MM.1S (cell line): ENCODE results near the gene DUOXA2.

Experiments
- DNase-seq: peaks from one replicate; pipeline ENCODE4 v3.0.0-alpha.2; 2015
- H2AFZ ChIP-seq: fragments of 300-600 bp; sonication (generic); 2 replicates; pipeline ENCODE4 v1.6.0; 2016; ENCODE audit warnings: antibody characterized with exemption, low read length
- H3F3A ChIP-seq: fragments of 300-600 bp; sonication (generic); 2 replicates; pipeline ENCODE4 v1.6.1; 2016; ENCODE audit warnings: mild to moderate bottlenecking, antibody characterized with exemption, low read length, moderate library complexity, mixed read lengths; ENCODE audit not compliant: insufficient read depth
- H3K27ac ChIP-seq: fragments of 300-600 bp; sonication (generic); 2 replicates; pipeline ENCODE4 v1.5.1; 2016; ENCODE audit warnings: mild to moderate bottlenecking, low read length
- H3K27me3 ChIP-seq: fragments of 300-600 bp; sonication (generic); replicated peaks from 2 replicates; pipeline ENCODE4 v1.6.0; 2016; ENCODE audit warnings: low read length; ENCODE audit not compliant: insufficient read depth
- H3K36me3 ChIP-seq: fragments of 300-600 bp; sonication (generic); replicated peaks from 2 replicates; pipeline ENCODE4 v1.6.1; 2016; ENCODE audit warnings: mild to moderate bottlenecking, low read length, mixed read lengths; ENCODE audit not compliant: insufficient read depth
- H3K4me1 ChIP-seq: fragments of 300-600 bp; sonication (generic); 2 replicates; pipeline ENCODE4 v1.6.1; 2016; ENCODE audit warnings: low read length, mixed read lengths
- H3K4me2 ChIP-seq: fragments of 300-600 bp; sonication (generic); 2 replicates; pipeline ENCODE4 v1.6.0; 2016; ENCODE audit warnings: low read depth, low read length
- H3K4me3 ChIP-seq: fragments of 300-600 bp; sonication (generic); 2 replicates; pipeline ENCODE4 v1.5.1; 2016; ENCODE audit warnings: low read length, mixed read lengths
- H3K79me2 ChIP-seq: fragments of 300-600 bp; sonication (generic); 2 replicates; pipeline ENCODE4 v1.6.1; 2016; ENCODE audit warnings: mixed run types, low read length, mixed read lengths
- H3K9ac ChIP-seq: fragments of 300-600 bp; sonication (generic); 2 replicates; pipeline ENCODE4 v1.6.1; 2016; ENCODE audit warnings: low read length, mixed read lengths
- H3K9me2 ChIP-seq: fragments of 300-600 bp; sonication (generic); replicated peaks from 2 replicates; pipeline ENCODE4 v1.6.1; 2016; ENCODE audit warnings: mild to moderate bottlenecking, low read length, mixed read lengths; ENCODE audit not compliant: insufficient read depth
- H3K9me3 ChIP-seq: fragments of 300-600 bp; sonication (generic); replicated peaks from 2 replicates; pipeline ENCODE4 v1.6.1; 2016; ENCODE audit warnings: mild to moderate bottlenecking, low read length, mixed read lengths; ENCODE audit not compliant: insufficient read depth
- H4K20me1 ChIP-seq: fragments of 300-600 bp; sonication (generic); 2 replicates; pipeline ENCODE4 v1.6.1; 2016; ENCODE audit warnings: mild to moderate bottlenecking, low read length, moderate library complexity, mixed read lengths; ENCODE audit not compliant: insufficient read depth
- EZH2 ChIP-seq: fragments of 300-600 bp; sonication (generic); optimal IDR thresholded peaks from 2 replicates; pipeline ENCODE3; 2017; ENCODE audit warnings: low read depth, mild to moderate bottlenecking, antibody characterized with exemption, low read length, mixed read lengths
- EZH2phosphoT487 ChIP-seq: fragments of 300-600 bp; sonication (generic); IDR thresholded peaks from 2 replicates; pipeline ENCODE4 v1.6.1; 2018; ENCODE audit warnings: antibody characterized with exemption, low read length
- TF ChIP-seq, protein P1 (sequence below): fragments of 300-600 bp; sonication (generic); IDR thresholded peaks from 2 replicates; pipeline ENCODE4 v1.5.1; 2016; ENCODE audit warnings: antibody characterized with exemption, low read length, mixed read lengths

The DUOXA2 gene

DNA sequence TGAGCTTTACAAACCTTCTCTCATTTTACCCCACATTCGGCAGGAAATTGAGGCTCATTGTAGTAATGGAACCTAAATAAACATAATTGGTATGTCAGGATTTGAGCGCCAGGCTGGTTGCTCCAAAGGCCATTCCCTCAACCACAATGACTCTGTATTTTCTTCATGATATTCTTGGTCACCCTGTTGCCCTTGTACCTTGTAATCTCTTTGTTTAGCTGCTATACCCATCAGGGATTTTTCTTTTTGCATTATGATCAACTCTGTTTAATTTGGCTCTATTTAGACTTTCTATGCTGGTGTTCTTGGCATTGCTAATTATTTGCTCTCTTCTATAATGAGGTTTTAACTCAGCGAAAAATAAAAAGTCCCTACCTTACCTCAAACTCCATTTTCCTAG is 30.0 kb upstream of the DUOXA2 start:
- H3K27me3 ChIP-seq: no peaks in the 10 kb centered on the region
- DNase-seq: no peak
- no peaks in the 10 kb centered on the region for H3K9me2 ChIP-seq

DNA sequence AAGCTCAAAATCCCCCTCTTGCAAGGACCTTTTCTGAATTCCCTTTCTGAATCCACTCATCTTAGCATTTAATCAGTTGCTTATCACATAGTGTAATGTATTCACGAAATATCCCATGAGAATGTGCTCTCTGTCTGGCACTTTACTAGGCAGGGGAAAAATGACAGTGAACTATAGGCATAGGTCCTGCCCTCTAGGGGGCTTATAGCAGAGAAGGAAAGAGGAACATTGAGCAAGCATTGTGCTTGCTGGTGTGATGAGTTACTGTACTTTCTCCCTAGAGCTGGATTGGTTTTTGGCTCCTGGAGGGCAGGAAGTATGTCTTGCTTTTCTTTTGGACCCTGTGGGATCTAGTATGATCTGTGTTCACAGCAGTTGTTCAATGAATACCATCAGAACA is 26.6 kb upstream of the DUOXA2 start:
- no peaks in the 10 kb centered on the region for H3K4me1 ChIP-seq
- no peak overlapping the region for H3K4me3 ChIP-seq
- no peak overlapping the region for H3K9ac ChIP-seq
- no peak for DNase-seq
- no peaks in the 10 kb centered on the region for H4K20me1 ChIP-seq
- H3K9me2 ChIP-seq: no peaks in the 10 kb centered on the region
- no peak overlapping the region for H2AFZ ChIP-seq
- no peak overlapping the region for H3K27ac ChIP-seq
- no peaks in the 10 kb centered on the region for H3K36me3 ChIP-seq
- TF ChIP-seq, protein P1, sequence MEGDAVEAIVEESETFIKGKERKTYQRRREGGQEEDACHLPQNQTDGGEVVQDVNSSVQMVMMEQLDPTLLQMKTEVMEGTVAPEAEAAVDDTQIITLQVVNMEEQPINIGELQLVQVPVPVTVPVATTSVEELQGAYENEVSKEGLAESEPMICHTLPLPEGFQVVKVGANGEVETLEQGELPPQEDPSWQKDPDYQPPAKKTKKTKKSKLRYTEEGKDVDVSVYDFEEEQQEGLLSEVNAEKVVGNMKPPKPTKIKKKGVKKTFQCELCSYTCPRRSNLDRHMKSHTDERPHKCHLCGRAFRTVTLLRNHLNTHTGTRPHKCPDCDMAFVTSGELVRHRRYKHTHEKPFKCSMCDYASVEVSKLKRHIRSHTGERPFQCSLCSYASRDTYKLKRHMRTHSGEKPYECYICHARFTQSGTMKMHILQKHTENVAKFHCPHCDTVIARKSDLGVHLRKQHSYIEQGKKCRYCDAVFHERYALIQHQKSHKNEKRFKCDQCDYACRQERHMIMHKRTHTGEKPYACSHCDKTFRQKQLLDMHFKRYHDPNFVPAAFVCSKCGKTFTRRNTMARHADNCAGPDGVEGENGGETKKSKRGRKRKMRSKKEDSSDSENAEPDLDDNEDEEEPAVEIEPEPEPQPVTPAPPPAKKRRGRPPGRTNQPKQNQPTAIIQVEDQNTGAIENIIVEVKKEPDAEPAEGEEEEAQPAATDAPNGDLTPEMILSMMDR: 0 out of 2 replicates have a peak, but pooled peaks have one; percentile 14
- TF ChIP-seq EZH2: no peak
- no peaks in the 10 kb centered on the region for H3K27me3 ChIP-seq
- H3F3A ChIP-seq: no peaks in the 10 kb centered on the region
- H3K4me2 ChIP-seq: no peak overlapping the region
- H3K9me3 ChIP-seq: no peaks in the 10 kb centered on the region
- H3K79me2 ChIP-seq: no peaks in the 10 kb centered on the region

More for the DNA sequence above, 30.0 kb upstream of the DUOXA2 start:
- Histone ChIP-seq H3F3A (no peaks in the 10 kb centered on the region), H3K27ac (no peak overlapping the region), H2AFZ (no peak overlapping the region), H3K36me3 (no peaks in the 10 kb centered on the region), H4K20me1 (no peaks in the 10 kb centered on the region), H3K4me2 (no peak overlapping the region), H3K4me3 (no peak overlapping the region), H3K79me2 (no peaks in the 10 kb centered on the region), H3K4me1 (no peaks in the 10 kb centered on the region), H3K9ac (no peak overlapping the region), H3K9me3 (no peaks in the 10 kb centered on the region)
- TF ChIP-seq EZH2phosphoT487: no peak
- TF ChIP-seq, protein P1: no peak
- TF ChIP-seq EZH2: no peak

DNA sequence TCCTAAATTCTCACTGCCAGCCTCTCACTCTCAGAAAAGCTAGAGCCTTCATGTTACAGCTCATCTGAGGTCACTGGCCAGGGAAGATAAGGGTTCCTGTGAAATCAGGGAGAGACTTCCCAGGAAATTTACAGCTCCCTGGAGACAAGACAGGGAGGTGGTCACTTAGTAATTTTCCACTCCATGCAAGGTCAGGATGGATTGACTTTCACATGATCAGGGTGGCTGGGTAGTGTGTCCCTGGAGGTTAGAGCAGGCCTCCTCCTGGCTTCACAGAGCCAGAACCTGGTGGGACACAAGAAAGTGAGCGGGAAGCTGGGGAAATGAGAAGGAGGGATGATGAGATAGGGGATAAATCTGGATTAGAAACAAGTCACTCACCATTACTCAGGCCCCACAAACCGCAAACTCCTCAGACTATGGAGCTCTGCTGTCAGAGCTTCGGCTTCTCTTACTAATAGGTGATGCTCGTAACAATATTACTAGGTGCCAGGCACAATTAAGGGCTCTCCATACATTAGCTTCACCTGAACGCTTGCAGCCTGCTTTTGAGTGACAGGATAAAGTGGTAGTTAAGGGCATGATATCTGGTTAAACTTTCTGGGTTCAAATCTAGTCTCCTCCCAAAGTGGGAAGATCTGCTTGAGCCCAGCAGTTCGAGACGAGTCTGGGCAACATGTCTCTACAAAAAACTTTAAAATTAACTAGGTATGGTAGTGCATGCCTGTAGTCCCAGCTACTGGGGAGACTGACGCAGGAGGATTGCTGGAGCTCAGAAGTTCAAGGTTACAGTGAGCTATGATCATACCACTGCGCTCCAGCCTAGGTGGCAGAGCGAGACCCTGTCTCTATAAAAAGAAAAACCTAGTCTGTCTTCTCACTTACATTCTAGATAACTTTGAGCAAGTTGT is 25.1 kb upstream of the DUOXA2 start:
- Histone ChIP-seq H3K4me1 (no peaks in the 10 kb centered on the region), H4K20me1 (no peaks in the 10 kb centered on the region)

More for the DNA sequence above, 25.1 kb upstream of the DUOXA2 start:
- no peaks in the 10 kb centered on the region for H3K27me3 ChIP-seq
- no peak overlapping the region for H3K4me2 ChIP-seq
- no peaks in the 10 kb centered on the region for H3F3A ChIP-seq
- no peak overlapping the region for H2AFZ ChIP-seq
- TF ChIP-seq, protein P1: no peak
- no peak for TF ChIP-seq EZH2
- no peak for TF ChIP-seq EZH2phosphoT487
- H3K79me2 ChIP-seq: no peaks in the 10 kb centered on the region
- H3K9me3 ChIP-seq: no peaks in the 10 kb centered on the region
- no peaks in the 10 kb centered on the region for H3K9me2 ChIP-seq
- H3K36me3 ChIP-seq: no peaks in the 10 kb centered on the region
- H3K4me3 ChIP-seq: no peak overlapping the region
- H3K27ac ChIP-seq: no peak overlapping the region
- no peak overlapping the region for H3K9ac ChIP-seq
- no peak for DNase-seq
